HG03520 (cell line): ENCODE results near the gene MYH13.

Source experiments
- ATAC-seq: cut with Tn5 transposase; IDR thresholded peaks from one replicate; pipeline ENCODE4 v1.9.1; 2021; ENCODE audit warnings: mild to moderate bottlenecking, moderate library complexity; ENCODE audit not compliant: unreplicated experiment

Gene MYH13

GRCh38 chr17:10372906-10373305, at the start of gene MYH13:
TSS of gene MYH13 (minus strand) at chr17:10373006. CDS start at chr17:10364530, 8,476 bp downstream.
- no peak for ATAC-seq

GRCh38 chr17:10421900-10422542, 49.2 kb upstream of the MYH13 start, which contains the start of gene MYH8:
TSS of gene MYH8 (minus strand) at chr17:10421950. CDS start at chr17:10420227, 1,723 bp downstream.
- ATAC-seq, result no peak

GRCh38 chr17:10421211-10421610, 48.4 kb upstream of the MYH13 start:
- ATAC-seq, result no peak

- no peak for ATAC-seq
Observed at GRCh38 chr17:10420811-10421210, 48.0 kb upstream of the MYH13 start.

- ATAC-seq, result no peak
Observed at GRCh38 chr17:10417431-10417830, 44.6 kb upstream of the MYH13 start.

- no peak for ATAC-seq
Observed at GRCh38 chr17:10415161-10415560, 42.4 kb upstream of the MYH13 start.

GRCh38 chr17:10403589-10403988, 30.8 kb upstream of the MYH13 start:
- no peak for ATAC-seq

- no peak for ATAC-seq
Observed at GRCh38 chr17:10398352-10398751, 25.5 kb upstream of the MYH13 start.

- ATAC-seq, result no peak
Observed at GRCh38 chr17:10396524-10397163, 23.8 kb upstream of the MYH13 start.

- ATAC-seq, result no peak
Observed at GRCh38 chr17:10394201-10394887, 21.5 kb upstream of the MYH13 start.

GRCh38 chr17:10392880-10393279, 20.1 kb upstream of the MYH13 start:
- no peak for ATAC-seq

- ATAC-seq, result no peak
Observed at GRCh38 chr17:10385871-10386270, 13.1 kb upstream of the MYH13 start.

GRCh38 chr17:10384175-10384574, 11.4 kb upstream of the MYH13 start:
- ATAC-seq, result no peak

- no peak for ATAC-seq
Observed at GRCh38 chr17:10380631-10381408, 8.0 kb upstream of the MYH13 start.

GRCh38 chr17:10370016-10370608, 2.7 kb downstream of the MYH13 start:
- no peak for ATAC-seq

- no peak for ATAC-seq
Observed at GRCh38 chr17:10369239-10369638, 3.6 kb downstream of the MYH13 start.

GRCh38 chr17:10368561-10368960, 4.2 kb downstream of the MYH13 start:
- ATAC-seq, result no peak

- ATAC-seq, result no peak
Observed at GRCh38 chr17:10360578-10360977, 12.2 kb downstream of the MYH13 start.

- ATAC-seq, result no peak
Observed at GRCh38 chr17:10357768-10358167, 15.0 kb downstream of the MYH13 start.

GRCh38 chr17:10354651-10355050, 18.2 kb downstream of the MYH13 start:
- ATAC-seq, result no peak

GRCh38 chr17:10352893-10353292, 19.9 kb downstream of the MYH13 start:
- no peak for ATAC-seq
